Breast epithelium (tissue), 3 donors: Measurements from ENCODE around the gene RUFY1.

Experiments used
- CTCF ChIP-seq, 3 donors: fragments of 450-650 bp; IDR thresholded peaks; one replicate each; pipeline ENCODE4 v1.5.1; 2016 to 2017; ENCODE audit warnings: antibody characterized with exemption in 3 of 3, mild to moderate bottlenecking in 3 of 3, moderate library complexity in 3 of 3
- POLR2A ChIP-seq: fragments of 450-650 bp; IDR thresholded peaks from one replicate; pipeline ENCODE4 v1.6.1; 2016; ENCODE audit warnings: antibody characterized with exemption, mild to moderate bottlenecking, moderate library complexity
- POLR2AphosphoS5 ChIP-seq, 3 donors: sonication (generic); formaldehyde crosslinking; IDR thresholded peaks; one replicate each; pipeline ENCODE4 v1.6.1; 2017; ENCODE audit warnings: antibody characterized with exemption in 3 of 3

DNA sequence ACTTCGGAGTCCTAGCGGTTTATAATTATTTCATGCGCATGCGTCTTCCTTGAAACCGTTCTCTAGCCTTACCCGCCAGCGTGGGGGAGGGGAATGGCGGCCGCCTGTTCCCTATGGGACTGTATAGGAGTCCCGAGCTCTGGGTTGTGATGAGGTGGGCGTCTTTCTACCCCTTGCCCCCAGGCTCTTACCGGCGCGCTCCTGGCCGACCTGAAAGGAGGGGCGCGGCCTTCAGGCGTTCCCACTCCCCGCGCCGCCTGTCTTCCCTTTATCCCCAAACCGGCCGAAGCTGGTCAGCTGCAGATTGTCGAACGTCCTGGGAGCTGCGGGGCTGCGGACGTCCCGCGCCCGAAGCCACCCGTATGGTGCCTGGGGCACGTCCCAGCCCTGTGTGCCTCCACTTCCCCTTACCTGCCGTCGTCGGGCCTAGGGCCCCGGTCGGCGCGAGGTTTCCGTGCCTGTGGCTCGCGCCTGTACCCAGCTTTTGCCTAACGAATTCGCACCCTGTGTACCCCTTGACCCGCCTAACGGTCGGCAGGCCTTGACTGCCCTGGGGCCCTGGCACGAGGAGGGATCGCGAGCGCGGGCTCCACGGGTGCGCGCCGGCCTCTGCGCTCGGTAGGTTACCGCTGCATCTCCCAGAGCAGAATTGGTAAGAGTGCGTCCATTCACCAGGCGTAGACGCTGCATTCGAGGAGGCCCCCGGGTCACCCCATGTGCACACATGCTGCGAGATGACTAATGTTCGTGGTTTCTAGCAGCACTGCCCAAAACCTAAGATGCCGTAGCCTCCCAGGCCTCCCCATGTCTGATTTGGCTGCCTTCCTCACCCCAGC is 73.8 kb downstream of the RUFY1 start:
- TF ChIP-seq CTCF (IDR thresholded peaks at IDR 0.05) (no peak), POLR2A (no peak), POLR2AphosphoS5 (IDR thresholded peaks at IDR 0.05) (no peak)
